Activated CD8-positive, alpha-beta T cell treated with anti-CD3 and anti-CD28 coated beads, Interleukin-2, amount 10 ng/mL, durations not matched to agents 7 days and 5 days (primary cell): ENCODE measurements around the gene COL8A2. TPM values are rescaled to one million over a fixed set of nuclear protein-coding genes. Genes with fewer than 3 reads are reported as not detected.
A peak's percentile ranks its signal among the peaks of the same experiment; 100 is the strongest.

Experiments
- ATAC-seq: fragments of 150-1000 bp; cut with Tn5 transposase; one replicate; pipeline ENCODE4 v1.10.0; 2021; ENCODE audit warnings: moderate library complexity
- CTCF ChIA-PET: fragments of 350-600 bp; sonication (Branson Sonifier 250); formaldehyde crosslinking; loops from one replicate; lab custom pipeline; 2021; ENCODE audit warnings: antibody characterized with exemption; lab: Charles Lee
- POLR2A ChIA-PET: fragments of 350-600 bp; sonication (Branson Sonifier 250); formaldehyde crosslinking; loops from one replicate; lab custom pipeline; 2021; ENCODE audit warnings: antibody characterized with exemption; lab: Charles Lee
- DNase-seq: peaks from one replicate; pipeline ENCODE4 v3.0.0-alpha.2; 2020
- H3K27ac Mint-ChIP-seq: one replicate; pipeline ENCODE4 v1.8.0; 2021; ENCODE audit warnings: mild to moderate bottlenecking, mixed read lengths
- H3K27me3 Mint-ChIP-seq: one replicate; pipeline ENCODE4 v1.8.0; 2021; ENCODE audit warnings: low read depth, mixed read lengths
- H3K36me3 Mint-ChIP-seq: one replicate; pipeline ENCODE4 v1.8.0; 2021; ENCODE audit warnings: low read depth, mixed read lengths
- H3K4me1 Mint-ChIP-seq: one replicate; pipeline ENCODE4 v1.8.0; 2021; ENCODE audit warnings: low read depth, mixed read lengths
- H3K4me3 Mint-ChIP-seq: one replicate; pipeline ENCODE4 v1.8.0; 2021; ENCODE audit warnings: mild to moderate bottlenecking, mixed read lengths
- H3K9me3 Mint-ChIP-seq: one replicate; pipeline ENCODE4 v1.8.0; 2022; ENCODE audit warnings: mixed read lengths; ENCODE audit not compliant: insufficient read depth
- total RNA-seq, 2 experiments: library from RNA; stranded (reverse); gene quantifications; one replicate each; pipeline ENCODE4 v1.2.3, GENCODE V29; 2021

COL8A2 gene
- total RNA-seq, 2 experiments from 2014 or later = 0.08 TPM; not detected in 1

DNA sequence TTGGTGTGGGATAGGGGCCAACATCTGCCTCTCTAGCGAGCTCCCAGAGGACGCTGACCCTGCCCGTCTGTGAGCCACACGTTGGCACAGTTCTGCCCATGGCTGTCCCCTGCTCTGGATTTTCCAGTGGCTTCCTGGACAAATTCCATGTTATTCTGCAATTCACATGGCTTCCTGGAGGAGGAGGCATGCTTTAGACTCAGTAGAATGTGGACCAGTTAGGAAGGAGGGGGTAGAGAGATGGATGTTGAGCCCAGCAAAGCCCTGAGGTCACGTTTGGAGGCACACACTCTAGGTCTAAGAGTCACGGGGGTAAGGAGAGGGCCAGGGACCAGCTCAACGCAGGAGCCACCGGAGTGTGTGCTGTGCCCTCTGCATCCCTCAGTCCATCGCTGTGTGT, 12.2 kb downstream of the COL8A2 start:
- no peak overlapping the region for H3K4me3 Mint-ChIP-seq
- no peaks in the 10 kb centered on the region for H3K36me3 Mint-ChIP-seq
- ChIA-PET CTCF (interaction anchor here (21.8 kb wide), 1 partner anchor 21 kb away, joined by 349 read pairs; no protein-coding TSS in a partner anchor), POLR2A (interaction anchor here (0.6 to 0.9 kb wide), 2 partner anchors 10 to 1602 kb away, joined by 3 to 4 read pairs; no protein-coding TSS in a partner anchor)
- no peak for DNase-seq
- no peak for ATAC-seq
- H3K27ac Mint-ChIP-seq = no peak overlapping the region
- no peaks in the 10 kb centered on the region for H3K27me3 Mint-ChIP-seq
- peaks cover 39% of the 10 kb centered on the region for H3K4me1 Mint-ChIP-seq
- no peaks in the 10 kb centered on the region for H3K9me3 Mint-ChIP-seq

DNA sequence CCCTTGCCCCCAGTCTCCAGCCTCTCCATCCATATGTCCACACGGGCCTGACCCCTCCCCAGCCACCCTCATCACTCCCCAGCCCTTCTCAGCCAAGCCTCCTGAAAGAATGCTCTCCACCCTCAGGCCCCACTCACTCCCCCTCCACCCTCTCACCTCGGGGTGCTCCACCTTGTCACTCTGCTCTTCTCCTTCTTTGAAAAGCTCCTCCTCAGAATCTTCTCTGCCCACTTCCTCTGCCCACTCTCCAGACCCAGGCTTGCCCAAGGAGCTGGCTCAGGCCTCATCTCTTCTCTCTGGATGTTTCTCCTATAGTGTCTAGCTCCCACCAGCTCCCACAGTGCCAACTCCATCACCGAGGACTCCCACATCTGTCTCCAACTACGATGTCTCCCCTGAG, 13.9 kb downstream of the COL8A2 start:
- H3K27ac Mint-ChIP-seq = peak overlapping the region; percentile 13

DNA sequence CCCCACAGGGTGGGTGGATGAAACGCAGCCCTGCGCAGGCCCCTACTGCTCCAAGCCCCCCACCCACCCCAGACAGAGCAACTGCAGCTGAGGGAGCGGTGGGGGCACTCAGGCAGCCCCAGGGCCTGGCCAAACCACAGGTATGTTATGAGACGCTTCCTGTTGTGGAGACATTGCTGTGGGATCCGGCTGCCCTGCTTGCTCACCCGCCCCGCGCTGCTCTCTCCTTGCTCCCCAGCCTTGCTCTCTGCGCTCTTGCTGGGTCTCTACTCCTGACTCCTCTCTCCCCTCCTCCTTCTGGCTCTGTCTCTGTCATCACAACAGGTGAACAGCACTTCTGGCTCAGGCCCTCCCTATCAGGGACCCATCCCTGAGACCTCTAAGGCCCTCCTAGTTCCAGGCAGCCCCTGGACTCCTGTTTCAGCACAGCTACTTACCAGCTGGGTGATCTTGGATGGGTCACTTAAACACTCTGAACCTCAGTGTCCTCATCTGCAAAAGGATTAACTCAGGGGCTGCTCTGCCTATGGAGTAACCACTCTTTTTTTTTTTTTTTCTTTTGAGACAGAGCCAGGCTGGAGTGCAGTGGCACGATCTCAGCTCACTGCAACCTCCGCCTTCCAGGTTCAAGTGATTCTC, 15.9 kb downstream of the COL8A2 start:
- H3K4me3 Mint-ChIP-seq = peak overlapping the region; percentile 27

More for the DNA sequence above, 13.9 kb downstream of the COL8A2 start:
- peaks cover 42% of the 10 kb centered on the region for H3K4me1 Mint-ChIP-seq
- no peaks in the 10 kb centered on the region for H3K9me3 Mint-ChIP-seq
- ChIA-PET POLR2A (interaction anchor here (0.6 kb wide), 1 partner anchor 39 kb away, joined by 3 read pairs; no protein-coding TSS in a partner anchor), CTCF (interaction anchor here (0.7 to 21.8 kb wide), 3 partner anchors 11 to 175 kb away, joined by 3 to 349 read pairs (median 4); no protein-coding TSS in a partner anchor)
- H3K27me3 Mint-ChIP-seq = no peaks in the 10 kb centered on the region
- DNase-seq (no peak), ATAC-seq (no peak)
- H3K36me3 Mint-ChIP-seq = no peaks in the 10 kb centered on the region
- H3K4me3 Mint-ChIP-seq = no peak overlapping the region

DNA sequence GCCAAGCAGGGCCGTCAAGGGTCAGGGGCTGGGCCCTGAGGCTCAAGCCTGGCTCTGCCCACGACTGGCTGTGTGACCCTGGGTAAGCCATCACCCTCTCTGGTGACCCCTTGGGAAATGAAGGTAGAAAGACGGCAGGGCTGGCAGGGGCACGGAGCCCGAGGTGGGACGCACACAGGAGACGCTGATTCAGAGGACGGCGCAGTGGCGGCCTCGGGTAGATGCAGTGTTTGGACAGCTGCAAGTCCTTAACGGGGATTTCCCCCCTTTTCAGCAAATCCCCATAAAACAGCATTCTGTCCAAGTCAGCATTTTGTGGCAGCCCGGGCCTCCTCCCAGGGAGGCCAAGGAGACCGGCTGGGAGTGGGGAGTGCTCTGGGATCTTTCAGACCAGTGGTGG, 16.7 kb downstream of the COL8A2 start:
- no peak overlapping the region for H3K4me3 Mint-ChIP-seq
- DNase-seq = no peak
- POLR2A ChIA-PET = interaction anchor here (0.6 to 1.2 kb wide), 2 partner anchors 27 to 213 kb away, joined by 3 read pairs; no protein-coding TSS in a partner anchor
- H3K4me1 Mint-ChIP-seq = peaks cover 47% of the 10 kb centered on the region
- peak overlapping the region; percentile 49 for H3K27ac Mint-ChIP-seq
- CTCF ChIA-PET = interaction anchor here (1.2 to 21.8 kb wide), 2 partner anchors 9 to 26 kb away, joined by 4 to 349 read pairs; no protein-coding TSS in a partner anchor
- ATAC-seq = no peak
- H3K36me3 Mint-ChIP-seq = no peaks in the 10 kb centered on the region
- no peaks in the 10 kb centered on the region for H3K27me3 Mint-ChIP-seq
- H3K9me3 Mint-ChIP-seq = no peaks in the 10 kb centered on the region

More for the DNA sequence above, 15.9 kb downstream of the COL8A2 start:
- Mint-ChIP-seq H3K36me3 (no peaks in the 10 kb centered on the region), H3K27ac (peak overlapping the region; percentile 84), H3K27me3 (no peaks in the 10 kb centered on the region), H3K9me3 (no peaks in the 10 kb centered on the region), H3K4me1 (peaks cover 47% of the 10 kb centered on the region)
- ChIA-PET CTCF (interaction anchor here (1.2 to 21.8 kb wide), 3 partner anchors 9 to 40 kb away, joined by 4 to 349 read pairs (median 7); partner anchors contain the start of gene TRAPPC3), POLR2A (interaction anchor here (1.0 to 1.2 kb wide), 2 partner anchors 23 to 26 kb away, joined by 3 read pairs; no protein-coding TSS in a partner anchor)
- peak; percentile 80 for DNase-seq
- peak; percentile 97 for ATAC-seq

GRCh38 chr1:36107394-36107793, 17.6 kb downstream of the COL8A2 start:
- Mint-ChIP-seq H3K27me3 (no peaks in the 10 kb centered on the region), H3K27ac (no peak overlapping the region), H3K4me1 (peaks cover 46% of the 10 kb centered on the region), H3K9me3 (no peaks in the 10 kb centered on the region), H3K4me3 (no peak overlapping the region), H3K36me3 (no peaks in the 10 kb centered on the region)
- ATAC-seq (no peak), DNase-seq (no peak)
- POLR2A ChIA-PET = interaction anchor here (0.6 kb wide), 2 partner anchors 73 to 140 kb away, joined by 3 read pairs; no protein-coding TSS in a partner anchor
- CTCF ChIA-PET = interaction anchor here (21.8 kb wide), 1 partner anchor 27 kb away, joined by 349 read pairs; no protein-coding TSS in a partner anchor

- ATAC-seq = no peak
- no peak overlapping the region for H3K4me3 Mint-ChIP-seq
- no peak overlapping the region for H3K27ac Mint-ChIP-seq
- ChIA-PET CTCF (interaction anchor here (0.9 to 21.8 kb wide), 2 partner anchors 28 to 179 kb away, joined by 3 to 349 read pairs; no protein-coding TSS in a partner anchor), POLR2A (no interaction called here)
- no peak for DNase-seq
- H3K27me3 Mint-ChIP-seq = no peaks in the 10 kb centered on the region
- H3K4me1 Mint-ChIP-seq = peaks cover 39% of the 10 kb centered on the region
- no peaks in the 10 kb centered on the region for H3K9me3 Mint-ChIP-seq
- no peaks in the 10 kb centered on the region for H3K36me3 Mint-ChIP-seq
Measured at GRCh38 chr1:36106269-36106668, 18.8 kb downstream of the COL8A2 start.

- H3K36me3 Mint-ChIP-seq = no peaks in the 10 kb centered on the region
- no peaks in the 10 kb centered on the region for H3K27me3 Mint-ChIP-seq
- POLR2A ChIA-PET = no interaction called here
- CTCF ChIA-PET = interaction anchor here (0.8 to 21.8 kb wide), 9 partner anchors 9 to 185 kb away, joined by 3 to 349 read pairs (median 3); partner anchors contain the start of genes THRAP3 and TRAPPC3
- no peaks in the 10 kb centered on the region for H3K9me3 Mint-ChIP-seq
- H3K4me1 Mint-ChIP-seq = peaks cover 16% of the 10 kb centered on the region
- ATAC-seq (no peak), DNase-seq (no peak)
- no peak overlapping the region for H3K27ac Mint-ChIP-seq
- H3K4me3 Mint-ChIP-seq = no peak overlapping the region
Measured at GRCh38 chr1:36101546-36101945, 23.5 kb downstream of the COL8A2 start.

GRCh38 chr1:36100376-36100775, 24.6 kb downstream of the COL8A2 start:
- Mint-ChIP-seq H3K27ac (no peak overlapping the region), H3K9me3 (no peaks in the 10 kb centered on the region), H3K27me3 (no peaks in the 10 kb centered on the region), H3K4me3 (no peak overlapping the region), H3K36me3 (no peaks in the 10 kb centered on the region), H3K4me1 (peaks cover 10% of the 10 kb centered on the region)
- DNase-seq (no peak), ATAC-seq (no peak)
- ChIA-PET CTCF (interaction anchor here (0.6 to 21.8 kb wide), 18 partner anchors 9 to 322 kb away, joined by 3 to 349 read pairs (median 4); partner anchors contain the start of genes THRAP3 and TRAPPC3), POLR2A (interaction anchor here (1.4 kb wide), 1 partner anchor 34 kb away, joined by 5 read pairs; no protein-coding TSS in a partner anchor)

GRCh38 chr1:36099681-36100341, 25.2 kb downstream of the COL8A2 start:
- H3K36me3 Mint-ChIP-seq = no peaks in the 10 kb centered on the region
- ChIA-PET CTCF (interaction anchor here (0.6 to 21.8 kb wide), 19 partner anchors 9 to 322 kb away, joined by 3 to 349 read pairs (median 4); partner anchors contain the start of genes THRAP3 and TRAPPC3), POLR2A (interaction anchor here (1.4 kb wide), 1 partner anchor 35 kb away, joined by 5 read pairs; no protein-coding TSS in a partner anchor)
- H3K27me3 Mint-ChIP-seq = no peaks in the 10 kb centered on the region
- no peak overlapping the region for H3K27ac Mint-ChIP-seq
- DNase-seq (peak; percentile 83), ATAC-seq (peak; percentile 93)
- H3K4me1 Mint-ChIP-seq = peaks cover 10% of the 10 kb centered on the region
- H3K4me3 Mint-ChIP-seq = no peak overlapping the region
- H3K9me3 Mint-ChIP-seq = no peaks in the 10 kb centered on the region

DNA sequence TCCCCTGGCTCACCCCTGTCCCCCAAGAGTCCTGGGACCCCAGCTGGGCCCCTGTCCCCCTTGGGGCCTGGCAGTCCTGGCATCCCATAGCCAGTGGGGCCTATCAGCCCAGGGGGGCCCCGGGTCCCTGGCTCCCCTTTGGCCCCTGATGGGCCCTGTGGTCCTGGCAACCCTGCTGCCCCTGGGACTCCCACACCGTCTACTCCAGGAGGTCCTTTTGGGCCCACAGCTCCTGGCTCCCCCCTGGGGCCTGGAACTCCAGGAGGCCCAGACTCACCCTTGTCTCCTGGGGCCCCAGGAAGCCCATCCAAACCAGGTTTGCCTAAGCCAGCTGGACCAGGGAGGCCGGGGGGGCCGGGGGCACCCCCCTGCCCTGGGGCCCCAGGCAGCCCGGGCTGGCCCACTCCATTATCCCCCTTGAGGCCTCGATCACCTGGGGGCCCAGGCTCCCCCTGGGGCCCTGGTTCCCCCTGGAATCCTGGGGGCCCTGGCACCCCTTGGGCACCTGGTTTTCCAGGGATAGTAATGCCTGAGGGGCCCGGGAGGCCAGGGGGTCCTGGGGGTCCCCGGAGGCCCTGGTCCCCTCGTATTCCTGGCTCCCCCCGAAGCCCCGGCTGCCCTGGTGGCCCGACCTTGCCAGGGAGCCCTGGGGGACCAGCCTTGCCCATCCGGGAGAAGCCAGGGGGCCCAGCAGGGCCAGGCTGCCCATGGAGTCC, 26.2 kb downstream of the COL8A2 start:
- POLR2A ChIA-PET = no interaction called here
- CTCF ChIA-PET = interaction anchor here (1.5 to 21.8 kb wide), 3 partner anchors 35 to 187 kb away, joined by 4 to 349 read pairs (median 36); no protein-coding TSS in a partner anchor
- no peaks in the 10 kb centered on the region for H3K27me3 Mint-ChIP-seq
- no peak overlapping the region for H3K4me3 Mint-ChIP-seq
- H3K9me3 Mint-ChIP-seq = no peaks in the 10 kb centered on the region
- DNase-seq (no peak), ATAC-seq (no peak)
- no peak overlapping the region for H3K27ac Mint-ChIP-seq
- peaks cover 10% of the 10 kb centered on the region for H3K4me1 Mint-ChIP-seq
- peaks cover 2% of the 10 kb centered on the region for H3K36me3 Mint-ChIP-seq
